Endometrial microvascular endothelial cells (primary cell): ENCODE measurements around the gene RIMS3. TPM values are rescaled to one million over a fixed set of nuclear protein-coding genes. Genes with fewer than 3 reads are reported as not detected.

Experiments used
- in situ Hi-C: cut with HindIII; loops from 2 replicates; pipeline ENCODE4 v1.10.0; 2017; ENCODE audit warnings: low sequenced_read_pairs, low pct_unique_long_range_greater_than_20kb; ENCODE audit errors: inconsistent ontology term
- total RNA-seq: library from RNA; depleted of rRNA; stranded (reverse); fragments of >200 nt; gene quantifications from one replicate; pipeline ENCODE4 v1.2.3, GENCODE V29; 2015; ENCODE audit errors: inconsistent ontology term

RIMS3 gene
- total RNA-seq, 1 donor from 2014 or later = 0.09 TPM

- in situ Hi-C loops = no loop called here
These were observed 27.9 kb upstream of the RIMS3 start for GRCh38 chr1:40693425-40693824.

- in situ Hi-C loops = no loop called here
These were observed 27.0 kb upstream of the RIMS3 start for GRCh38 chr1:40692429-40692895.

- in situ Hi-C loops = no loop called here
These were observed 26.3 kb upstream of the RIMS3 start, which contains the start of gene NFYC for GRCh38 chr1:40691538-40692428. NFYC (plus strand) TSS chr1:40691704; CDS start chr1:40738844, 47,140 bp downstream.

GRCh38 chr1:40690771-40691537 lies 25.5 kb upstream of the RIMS3 start:
- in situ Hi-C loops = no loop called here

- in situ Hi-C loops = no loop called here
These were observed 24.3 kb upstream of the RIMS3 start for GRCh38 chr1:40689737-40690136.

- in situ Hi-C loops = no loop called here
These were observed 22.2 kb upstream of the RIMS3 start for GRCh38 chr1:40687661-40688060.

- in situ Hi-C loops = no loop called here
These were observed 21.6 kb upstream of the RIMS3 start for GRCh38 chr1:40687059-40687458.

- in situ Hi-C loops = no loop called here
These were observed 19.2 kb upstream of the RIMS3 start for GRCh38 chr1:40684669-40685068.

GRCh38 chr1:40679165-40679953 lies 13.9 kb upstream of the RIMS3 start:
- in situ Hi-C loops = no loop called here

- in situ Hi-C loops = no loop called here
These were observed 11.0 kb upstream of the RIMS3 start for GRCh38 chr1:40676501-40676900.

GRCh38 chr1:40673452-40673851 lies 8.0 kb upstream of the RIMS3 start:
- in situ Hi-C loops = no loop called here

GRCh38 chr1:40668769-40669525 lies 3.5 kb upstream of the RIMS3 start:
- in situ Hi-C loops = no loop called here

- in situ Hi-C loops = no loop called here
These were observed 691 bp downstream of the RIMS3 start for GRCh38 chr1:40664791-40665190.

- in situ Hi-C loops = no loop called here
These were observed 1.3 kb downstream of the RIMS3 start for GRCh38 chr1:40664167-40664537.

- in situ Hi-C loops = no loop called here
These were observed 1.9 kb downstream of the RIMS3 start for GRCh38 chr1:40663324-40664166.

GRCh38 chr1:40662864-40663263 lies 2.6 kb downstream of the RIMS3 start:
- in situ Hi-C loops = no loop called here

GRCh38 chr1:40662151-40662550 lies 3.3 kb downstream of the RIMS3 start:
- in situ Hi-C loops = no loop called here

- in situ Hi-C loops = no loop called here
These were observed 3.8 kb downstream of the RIMS3 start for GRCh38 chr1:40661678-40662077.
